ENCODE data around the gene ZBTB7A. TPM values are rescaled to one million over a fixed set of nuclear protein-coding genes. Genes with fewer than 3 reads are reported as not detected.

Gene ZBTB7A
- total and polyA plus RNA-seq, 8 donors: 7.1 to 49.5 (median 11.4) TPM

GRCh38 chr19:4113398-4114088, 46.8 kb upstream of the ZBTB7A start:
- Histone ChIP-seq H3K27me3 (no peaks in the 10 kb centered on the region), H3K4me3 (no peak overlapping the region), H3K9me3 (no peaks in the 10 kb centered on the region), H3K36me3 (peaks cover 0 to 98% of the 10 kb centered on the region in 2 donors), H3K27ac (no peak overlapping the region), H3K4me1 (peaks cover 0 to 40% of the 10 kb centered on the region in 2 donors)
- ATAC-seq: no peak
- intact Hi-C loops (cut with DNase I): no loop called here
- no peak for DNase-seq
- TF ChIP-seq, protein P1, sequence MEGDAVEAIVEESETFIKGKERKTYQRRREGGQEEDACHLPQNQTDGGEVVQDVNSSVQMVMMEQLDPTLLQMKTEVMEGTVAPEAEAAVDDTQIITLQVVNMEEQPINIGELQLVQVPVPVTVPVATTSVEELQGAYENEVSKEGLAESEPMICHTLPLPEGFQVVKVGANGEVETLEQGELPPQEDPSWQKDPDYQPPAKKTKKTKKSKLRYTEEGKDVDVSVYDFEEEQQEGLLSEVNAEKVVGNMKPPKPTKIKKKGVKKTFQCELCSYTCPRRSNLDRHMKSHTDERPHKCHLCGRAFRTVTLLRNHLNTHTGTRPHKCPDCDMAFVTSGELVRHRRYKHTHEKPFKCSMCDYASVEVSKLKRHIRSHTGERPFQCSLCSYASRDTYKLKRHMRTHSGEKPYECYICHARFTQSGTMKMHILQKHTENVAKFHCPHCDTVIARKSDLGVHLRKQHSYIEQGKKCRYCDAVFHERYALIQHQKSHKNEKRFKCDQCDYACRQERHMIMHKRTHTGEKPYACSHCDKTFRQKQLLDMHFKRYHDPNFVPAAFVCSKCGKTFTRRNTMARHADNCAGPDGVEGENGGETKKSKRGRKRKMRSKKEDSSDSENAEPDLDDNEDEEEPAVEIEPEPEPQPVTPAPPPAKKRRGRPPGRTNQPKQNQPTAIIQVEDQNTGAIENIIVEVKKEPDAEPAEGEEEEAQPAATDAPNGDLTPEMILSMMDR (IDR thresholded peaks at IDR 0.05): no peak

- ATAC-seq: no peak
- intact Hi-C loops (cut with DNase I): no loop called here
Measured at GRCh38 chr19:4112367-4112766, 45.7 kb upstream of the ZBTB7A start.

DNA sequence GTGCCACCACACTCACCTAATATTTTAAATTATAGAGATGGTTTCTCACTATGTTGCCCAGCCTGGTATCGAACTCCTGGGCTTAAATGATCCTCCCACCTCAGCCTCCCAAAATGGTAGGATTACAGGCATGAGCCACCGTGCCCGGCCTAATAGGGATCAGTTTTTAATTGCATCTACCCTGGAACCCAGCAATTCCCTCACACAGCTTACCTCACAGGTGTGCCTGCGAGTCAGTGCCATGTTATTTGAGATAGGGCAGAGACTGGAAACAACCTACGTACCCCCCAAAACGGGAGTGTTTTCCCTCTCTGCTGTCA, 42.9 kb upstream of the ZBTB7A start:
- Histone ChIP-seq H3K36me3 (peaks cover 0 to 95% of the 10 kb centered on the region in 2 donors), H3K27me3 (no peaks in the 10 kb centered on the region), H3K27ac (peak overlapping the region in 1 of 2 donors; percentile 66), H3K4me3 (no peak overlapping the region), H3K9me3 (no peaks in the 10 kb centered on the region), H3K4me1 (peaks cover 0 to 17% of the 10 kb centered on the region in 2 donors)
- TF ChIP-seq, protein P1 (IDR thresholded peaks at IDR 0.05): no peak
- ATAC-seq (no peak), DNase-seq (no peak)
- intact Hi-C loops (cut with DNase I): no loop called here

More at GRCh38 chr19:4112367-4112766, 45.7 kb upstream of the ZBTB7A start:
- Histone ChIP-seq H3K4me3 (no peak overlapping the region), H3K27ac (no peak overlapping the region), H3K9me3 (no peaks in the 10 kb centered on the region), H3K36me3 (peaks cover 0 to 100% of the 10 kb centered on the region in 2 donors), H3K27me3 (no peaks in the 10 kb centered on the region), H3K4me1 (peaks cover 0 to 42% of the 10 kb centered on the region in 2 donors)
- TF ChIP-seq, protein P1 (IDR thresholded peaks at IDR 0.05): no peak
- DNase-seq: no peak

GRCh38 chr19:4108767-4109625, 42.3 kb upstream of the ZBTB7A start:
- no peaks in the 10 kb centered on the region for H3K27me3 ChIP-seq
- H3K27ac ChIP-seq: peak overlapping the region in 1 of 2 donors; percentile 66
- intact Hi-C loops (cut with DNase I): no loop called here
- TF ChIP-seq, protein P1 (IDR thresholded peaks at IDR 0.05): no peak
- H3K9me3 ChIP-seq: no peaks in the 10 kb centered on the region
- ATAC-seq (no peak), DNase-seq (peak in 1 of 4 donors; percentile 48)
- peaks cover 0 to 95% of the 10 kb centered on the region in 2 donors for H3K36me3 ChIP-seq
- H3K4me1 ChIP-seq: peaks cover 0 to 15% of the 10 kb centered on the region in 2 donors
- no peak overlapping the region for H3K4me3 ChIP-seq

- Histone ChIP-seq H3K27ac (no peak overlapping the region), H3K4me1 (no peaks in the 10 kb centered on the region), H3K9me3 (no peaks in the 10 kb centered on the region), H3K4me3 (no peak overlapping the region), H3K27me3 (no peaks in the 10 kb centered on the region), H3K36me3 (peaks cover 0 to 95% of the 10 kb centered on the region in 2 donors)
- intact Hi-C loops (cut with DNase I): no loop called here
- DNase-seq (no peak), ATAC-seq (no peak)
- TF ChIP-seq, protein P1 (IDR thresholded peaks at IDR 0.05): no peak
Measured at GRCh38 chr19:4103080-4103433, 36.4 kb upstream of the ZBTB7A start.
